Embryonic facial prominence (tissue), 1 donor: ENCODE measurements around the gene SNAI1.

ENCODE experiments used
- DNase-seq: peaks from one replicate; pipeline ENCODE4 v3.0.0-alpha.2; 2016; ENCODE audit errors: extremely low spot score

SNAI1 gene

GRCh38 chr20:50013976-50014375 is 31.2 kb downstream of the SNAI1 start:
- DNase-seq, result no peak

GRCh38 chr20:50014570-50015562 is 32.1 kb downstream of the SNAI1 start:
- peak; percentile 53 for DNase-seq

GRCh38 chr20:50015636-50015992 is 32.8 kb downstream of the SNAI1 start:
- DNase-seq, result no peak

GRCh38 chr20:50015993-50016770 is 33.4 kb downstream of the SNAI1 start:
- no peak for DNase-seq

- DNase-seq, result no peak
Measured at GRCh38 chr20:50017160-50017559, 34.4 kb downstream of the SNAI1 start.

GRCh38 chr20:50017576-50018248 is 34.9 kb downstream of the SNAI1 start:
- DNase-seq, result no peak

GRCh38 chr20:50019466-50020256 is 36.9 kb downstream of the SNAI1 start:
- no peak for DNase-seq

- no peak for DNase-seq
Measured at GRCh38 chr20:50020288-50020687, 37.5 kb downstream of the SNAI1 start.

GRCh38 chr20:50022676-50023075 is 39.9 kb downstream of the SNAI1 start:
- no peak for DNase-seq

GRCh38 chr20:50023116-50023805 is 40.5 kb downstream of the SNAI1 start:
- DNase-seq, result no peak

- no peak for DNase-seq
Measured at GRCh38 chr20:50026746-50027575, 44.2 kb downstream of the SNAI1 start.

GRCh38 chr20:50027611-50028105 is 44.9 kb downstream of the SNAI1 start:
- DNase-seq, result no peak

GRCh38 chr20:50029083-50029696 is 46.4 kb downstream of the SNAI1 start:
- no peak for DNase-seq

- no peak for DNase-seq
Measured at GRCh38 chr20:50029697-50030461, 47.1 kb downstream of the SNAI1 start.

- no peak for DNase-seq
Measured at GRCh38 chr20:50032955-50033666, 50.3 kb downstream of the SNAI1 start.

- no peak for DNase-seq
Measured at GRCh38 chr20:50034567-50035180, 51.9 kb downstream of the SNAI1 start.

GRCh38 chr20:50036703-50037102 is 53.9 kb downstream of the SNAI1 start:
- DNase-seq, result no peak
